Kidney capillary endothelial cell (primary cell): Measurements from ENCODE around the gene NELFA.
"Not testable (repeated sequence)": the region's sequence is repeated elsewhere in the genome, so short reads cannot be mapped to it uniquely, and the experiment has no call there.

ENCODE experiments used
- DNase-seq: peaks from one replicate; pipeline ENCODE4 v3.0.0-alpha.2; 2018; ENCODE audit warnings: low spot score

The NELFA gene

GRCh38 chr4:2040391-2041238 lies 31.8 kb upstream of the NELFA start:
- DNase-seq: no peak

- DNase-seq: no peak
Measured at GRCh38 chr4:2036866-2037265, 28.1 kb upstream of the NELFA start.

- DNase-seq: no peak
Measured at GRCh38 chr4:2036327-2036726, 27.6 kb upstream of the NELFA start.

DNA sequence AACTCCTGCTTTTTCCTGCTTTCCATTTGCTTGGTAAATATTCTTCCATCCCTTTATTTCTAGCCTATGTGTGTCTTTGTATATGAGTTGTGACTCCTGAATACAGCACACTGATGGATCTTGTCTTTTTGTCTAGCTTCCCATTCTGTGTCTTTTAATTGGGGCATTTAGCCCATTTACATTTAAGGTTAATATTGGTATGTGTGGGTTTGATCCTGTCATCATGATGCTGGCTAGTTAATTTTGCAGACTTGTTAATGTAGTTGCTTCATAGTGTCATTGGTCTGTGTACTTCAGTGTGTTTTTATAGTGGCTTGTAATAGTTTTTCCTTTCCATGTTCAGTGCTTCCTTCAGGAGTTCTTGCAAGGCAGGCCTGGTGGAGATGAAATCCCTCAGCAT lies 22.4 kb upstream of the NELFA start:
- DNase-seq: not testable (repeated sequence)

- not testable (repeated sequence) for DNase-seq
Measured at GRCh38 chr4:2027120-2027519, 18.3 kb upstream of the NELFA start.

- DNase-seq: no peak
Measured at GRCh38 chr4:2025817-2026216, 17.0 kb upstream of the NELFA start.

DNA sequence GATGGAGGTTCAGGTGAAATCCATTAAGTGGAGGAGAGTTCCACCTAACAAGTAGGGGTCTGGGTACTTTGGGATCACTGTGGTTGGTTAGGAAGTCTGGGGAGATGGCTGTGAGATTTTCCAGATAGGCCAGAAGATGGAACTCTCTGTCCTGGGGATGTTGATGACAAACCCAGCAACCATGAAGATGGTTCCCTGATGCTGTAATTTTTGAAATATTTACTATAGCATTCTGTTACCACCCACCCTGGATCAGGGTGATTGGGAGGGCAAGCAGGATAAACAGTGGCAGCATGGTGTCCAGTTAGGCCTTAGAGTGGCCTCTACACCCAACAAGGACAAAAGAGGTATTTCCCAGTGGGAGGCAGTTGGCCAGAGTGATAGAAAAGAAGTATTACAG lies 15.9 kb upstream of the NELFA start:
- no peak for DNase-seq

- DNase-seq: not testable (repeated sequence)
Measured at GRCh38 chr4:2021358-2022018, 12.7 kb upstream of the NELFA start.

DNA sequence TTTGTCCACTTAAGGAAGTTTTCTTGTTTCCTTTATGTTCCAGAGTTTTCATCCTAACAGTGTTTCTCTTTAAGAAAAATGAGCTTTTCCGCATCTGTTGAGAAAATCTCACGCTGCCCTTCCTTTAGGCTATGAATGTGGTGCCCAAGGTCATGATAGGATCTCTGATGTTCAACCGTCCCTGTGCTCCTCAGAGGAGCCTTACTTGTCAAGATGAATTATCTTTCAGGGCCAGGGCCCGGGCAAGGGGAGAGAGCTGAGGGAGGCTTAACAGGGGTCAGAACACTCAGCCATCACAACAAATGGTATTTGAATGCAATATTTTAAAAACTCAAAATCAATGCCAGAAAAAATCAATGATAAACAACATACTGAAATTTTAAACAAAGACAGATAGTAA lies 6.2 kb upstream of the NELFA start:
- DNase-seq: no peak

DNA sequence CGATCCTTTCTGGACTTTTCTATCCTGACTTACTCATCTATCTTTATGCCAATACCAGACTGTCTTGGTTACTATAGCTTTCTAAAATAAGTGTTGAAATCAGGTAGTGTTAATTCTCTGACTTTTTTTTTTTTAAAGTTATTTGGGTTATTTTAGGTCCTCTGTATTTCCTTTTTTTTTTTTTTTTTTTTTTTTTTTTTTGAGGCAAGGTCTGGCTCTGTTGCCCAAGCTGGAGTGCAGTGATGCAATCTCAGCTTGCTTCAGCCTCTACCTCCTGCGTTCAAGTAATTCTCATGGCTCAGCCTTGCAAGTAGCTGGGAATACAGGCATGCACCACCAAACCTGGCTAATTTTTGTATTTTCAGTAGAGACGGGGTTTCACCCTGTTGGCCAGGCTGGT lies 2.8 kb upstream of the NELFA start:
- no peak for DNase-seq

DNA sequence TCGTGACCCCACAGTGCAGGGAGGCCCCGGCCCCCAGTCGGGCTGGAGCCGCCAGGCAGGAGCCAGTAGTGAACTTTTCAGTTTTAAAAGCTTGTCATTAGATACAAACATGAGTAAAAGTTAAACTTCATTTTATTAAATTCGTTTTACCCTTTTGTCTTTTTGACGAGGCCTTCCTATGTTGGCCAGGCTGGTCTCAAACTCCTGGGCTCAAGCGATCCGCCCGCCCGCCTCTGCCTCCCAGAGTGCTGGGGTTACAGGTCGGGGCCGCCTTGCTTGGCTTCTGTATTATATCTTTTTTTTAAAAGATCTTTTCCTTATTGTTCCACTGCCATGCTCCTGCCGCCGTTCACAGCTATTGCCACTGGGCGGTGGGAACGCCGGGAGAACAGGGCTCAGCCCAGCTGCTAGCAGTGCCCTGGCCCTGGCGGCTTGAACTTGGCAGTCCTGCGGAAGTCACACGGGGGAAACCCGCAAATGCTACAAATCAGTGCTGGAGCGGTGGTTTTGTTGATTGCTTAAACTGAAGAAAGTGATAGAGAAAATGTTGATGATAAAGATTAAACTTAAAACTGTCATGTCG lies 968 bp upstream of the NELFA start:
- DNase-seq: peak; percentile 67

DNA sequence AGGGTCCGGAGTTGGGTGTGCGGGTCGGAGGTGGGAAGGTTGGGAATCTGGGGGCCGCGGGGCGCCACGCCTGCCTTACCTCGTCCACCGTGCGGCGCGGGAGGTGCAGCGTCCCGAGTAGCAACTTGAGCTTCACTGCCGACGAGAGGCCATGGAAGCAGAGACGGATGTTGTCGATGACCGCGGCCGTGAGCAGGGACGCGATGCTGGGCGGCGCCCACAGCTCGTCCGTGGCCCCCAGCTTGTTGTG lies 178 bp downstream of the NELFA start:
- DNase-seq: no peak

- DNase-seq: no peak
Measured at GRCh38 chr4:2007804-2008670, 737 bp downstream of the NELFA start.

- no peak for DNase-seq
Measured at GRCh38 chr4:2006956-2007653, 1.7 kb downstream of the NELFA start.

DNA sequence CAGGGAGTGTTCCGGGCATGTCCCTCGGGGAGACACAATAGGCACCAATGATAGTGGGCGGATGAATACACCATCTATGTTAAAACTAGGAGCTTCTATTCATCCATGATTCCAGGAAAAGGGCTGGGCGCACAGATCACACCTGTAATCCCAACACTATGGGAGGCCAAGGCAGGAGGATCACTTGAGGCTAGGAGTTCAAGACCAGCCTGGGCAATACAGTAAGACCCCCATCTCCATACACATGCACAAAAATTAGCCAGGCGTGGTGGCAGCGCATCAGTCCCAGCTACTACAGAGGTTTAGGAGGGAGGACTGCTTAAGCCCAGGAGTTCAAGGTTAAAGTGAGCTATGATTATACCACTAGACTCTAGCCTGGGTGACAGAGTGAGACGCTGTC lies 2.4 kb downstream of the NELFA start:
- DNase-seq: no peak

DNA sequence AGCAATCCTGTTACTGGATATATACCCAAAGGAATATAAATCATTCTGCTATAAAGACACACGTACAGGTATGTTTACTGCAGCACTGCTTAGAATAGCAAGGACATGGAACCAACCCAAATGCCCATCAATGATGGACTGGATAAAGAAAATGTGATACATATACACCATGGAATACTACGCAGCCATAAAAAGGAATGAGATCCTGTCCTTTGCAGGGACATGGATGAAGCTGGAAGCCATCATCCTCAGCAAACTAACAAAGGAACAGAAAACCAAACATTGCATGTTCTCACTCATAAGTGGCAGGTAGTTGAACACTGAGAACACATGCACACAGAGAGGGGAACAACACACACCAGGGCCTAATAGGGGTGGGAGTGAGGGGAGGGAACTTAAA lies 5.4 kb downstream of the NELFA start:
- DNase-seq: not testable (repeated sequence)

GRCh38 chr4:1999308-1999707 lies 9.5 kb downstream of the NELFA start:
- DNase-seq: not testable (repeated sequence)

- no peak for DNase-seq
Measured at GRCh38 chr4:1998296-1998695, 10.5 kb downstream of the NELFA start.

DNA sequence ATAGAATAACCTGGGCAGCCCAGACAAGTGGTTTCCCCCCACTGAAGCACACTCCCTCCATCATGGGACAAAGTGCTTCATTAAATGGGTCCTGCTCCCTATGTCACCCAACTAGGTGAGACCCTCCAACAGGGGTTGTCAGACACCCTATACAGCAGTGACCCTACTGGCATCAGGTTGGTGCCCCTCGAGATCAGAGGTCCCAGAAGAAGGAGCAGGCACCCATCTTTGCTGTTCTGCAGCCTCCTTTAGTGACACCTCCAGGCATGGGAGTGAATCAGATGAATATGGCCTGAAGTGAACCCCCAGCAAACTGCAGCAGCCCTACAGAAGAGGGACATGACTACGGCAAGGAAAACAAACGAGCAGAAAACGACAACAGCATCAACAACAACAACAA lies 11.1 kb downstream of the NELFA start:
- no peak for DNase-seq

DNA sequence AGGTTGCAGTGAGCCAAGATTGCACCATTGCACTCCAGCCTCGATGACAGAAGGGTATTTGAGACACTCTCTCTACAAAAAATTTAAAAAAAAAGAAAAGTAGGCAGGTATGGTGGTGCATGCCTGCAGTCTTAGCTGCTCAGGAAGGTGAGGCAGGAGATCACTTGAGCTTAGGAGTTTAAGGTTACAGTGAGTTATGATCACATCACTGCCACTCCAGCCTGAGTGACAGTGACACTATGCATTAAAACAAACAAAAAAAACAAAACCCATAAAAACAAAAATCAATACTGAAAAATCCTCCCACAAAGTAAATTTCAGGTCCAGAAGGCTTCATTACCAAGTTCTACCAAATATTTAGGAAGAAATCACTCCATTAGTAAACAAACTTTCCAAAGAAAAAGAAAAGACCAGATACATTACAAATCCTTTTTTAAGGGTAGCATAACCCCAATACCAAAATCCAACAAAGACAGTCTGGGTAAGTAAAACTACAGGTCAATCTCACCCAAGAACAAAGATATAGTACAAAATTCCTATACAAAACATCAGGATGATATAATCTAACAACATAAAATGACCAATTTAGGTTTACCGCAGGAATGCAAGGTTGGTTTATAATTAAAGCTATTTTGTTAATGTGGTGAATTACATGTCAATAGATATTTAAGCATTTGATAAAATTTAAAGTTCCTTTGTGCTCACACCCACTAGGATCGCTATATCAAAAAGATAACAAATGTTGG lies 11.7 kb downstream of the NELFA start:
- no peak for DNase-seq

DNA sequence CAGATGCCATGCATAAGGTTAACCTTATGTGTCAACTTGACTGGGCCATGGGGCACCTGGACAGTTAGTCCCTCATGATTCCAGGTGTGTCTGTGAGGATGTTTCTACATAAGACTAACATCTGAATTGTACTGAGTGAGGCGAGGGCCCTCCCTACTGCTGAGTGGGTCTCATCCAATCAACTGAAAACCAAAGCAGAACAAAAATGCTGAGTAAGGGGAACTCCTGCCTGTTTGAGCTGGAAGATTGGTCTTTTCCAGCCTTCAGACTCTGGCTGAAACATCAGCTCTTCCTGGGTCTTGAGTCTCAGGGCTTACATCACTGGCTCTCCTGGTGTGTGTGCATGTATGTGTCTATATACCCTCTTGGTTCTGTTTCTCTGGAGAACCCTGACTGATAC lies 13.8 kb downstream of the NELFA start:
- no peak for DNase-seq
